ENCODE results near the gene MAPK7.

DNA sequence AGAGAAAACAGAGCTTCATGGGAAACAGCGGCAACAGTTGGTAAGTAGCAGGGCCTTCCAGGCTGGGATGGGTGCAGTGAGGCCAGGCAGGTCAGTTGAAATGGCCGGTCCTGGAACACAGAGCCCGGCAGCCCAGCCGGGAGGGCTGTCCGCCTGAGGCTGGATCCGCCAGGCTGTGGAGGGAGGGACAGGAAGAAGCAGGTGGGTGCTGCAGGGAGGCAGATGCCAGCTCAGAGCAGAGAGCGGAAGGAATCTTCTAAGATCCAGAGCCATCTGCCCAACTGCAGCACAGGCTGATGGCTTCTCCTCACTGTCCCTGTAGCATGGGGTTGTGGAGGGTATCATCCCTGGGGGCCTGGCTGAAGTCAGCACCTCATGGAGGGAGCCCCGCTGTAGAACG is 33.3 kb downstream of the MAPK7 start:
- TF ChIP-seq, protein P1, sequence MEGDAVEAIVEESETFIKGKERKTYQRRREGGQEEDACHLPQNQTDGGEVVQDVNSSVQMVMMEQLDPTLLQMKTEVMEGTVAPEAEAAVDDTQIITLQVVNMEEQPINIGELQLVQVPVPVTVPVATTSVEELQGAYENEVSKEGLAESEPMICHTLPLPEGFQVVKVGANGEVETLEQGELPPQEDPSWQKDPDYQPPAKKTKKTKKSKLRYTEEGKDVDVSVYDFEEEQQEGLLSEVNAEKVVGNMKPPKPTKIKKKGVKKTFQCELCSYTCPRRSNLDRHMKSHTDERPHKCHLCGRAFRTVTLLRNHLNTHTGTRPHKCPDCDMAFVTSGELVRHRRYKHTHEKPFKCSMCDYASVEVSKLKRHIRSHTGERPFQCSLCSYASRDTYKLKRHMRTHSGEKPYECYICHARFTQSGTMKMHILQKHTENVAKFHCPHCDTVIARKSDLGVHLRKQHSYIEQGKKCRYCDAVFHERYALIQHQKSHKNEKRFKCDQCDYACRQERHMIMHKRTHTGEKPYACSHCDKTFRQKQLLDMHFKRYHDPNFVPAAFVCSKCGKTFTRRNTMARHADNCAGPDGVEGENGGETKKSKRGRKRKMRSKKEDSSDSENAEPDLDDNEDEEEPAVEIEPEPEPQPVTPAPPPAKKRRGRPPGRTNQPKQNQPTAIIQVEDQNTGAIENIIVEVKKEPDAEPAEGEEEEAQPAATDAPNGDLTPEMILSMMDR (IDR thresholded peaks at IDR 0.05; ENCODE audit: insufficient read depth, low read depth, low read length): no peak
- TF ChIP-seq EZH2 (IDR thresholded peaks at IDR 0.05; ENCODE audit: insufficient read depth, low read length): no peak
